GM18519 (cell line): ENCODE results near the gene DNAH9.

ENCODE experiments used
- ATAC-seq: cut with Tn5 transposase; IDR thresholded peaks from one replicate; pipeline ENCODE4 v1.9.1; 2021; ENCODE audit warnings: mild to moderate bottlenecking, moderate library complexity; ENCODE audit not compliant: unreplicated experiment, low FRiP score

The DNAH9 gene

GRCh38 chr17:11598274-11599221 is at the start of gene DNAH9:
TSS of gene DNAH9 (plus strand) at chr17:11598470. CDS start at chr17:11598499, 29 bp downstream.
- no peak for ATAC-seq

GRCh38 chr17:11550431-11550830 is 47.8 kb upstream of the DNAH9 start:
- no peak for ATAC-seq

GRCh38 chr17:11551442-11551841 is 46.8 kb upstream of the DNAH9 start:
- ATAC-seq, result no peak

GRCh38 chr17:11553135-11553534 is 45.1 kb upstream of the DNAH9 start:
- ATAC-seq, result no peak

GRCh38 chr17:11554042-11554441 is 44.2 kb upstream of the DNAH9 start:
- ATAC-seq, result no peak

- no peak for ATAC-seq
Observed at GRCh38 chr17:11554542-11554941, 43.7 kb upstream of the DNAH9 start.

GRCh38 chr17:11555530-11555929 is 42.7 kb upstream of the DNAH9 start:
- no peak for ATAC-seq

- no peak for ATAC-seq
Observed at GRCh38 chr17:11557727-11558452, 40.4 kb upstream of the DNAH9 start.

GRCh38 chr17:11558681-11559234 is 39.5 kb upstream of the DNAH9 start:
- no peak for ATAC-seq

GRCh38 chr17:11559601-11560000 is 38.7 kb upstream of the DNAH9 start:
- no peak for ATAC-seq

GRCh38 chr17:11561281-11561680 is 37.0 kb upstream of the DNAH9 start:
- ATAC-seq, result no peak

GRCh38 chr17:11561702-11562101 is 36.6 kb upstream of the DNAH9 start:
- no peak for ATAC-seq

- no peak for ATAC-seq
Observed at GRCh38 chr17:11564589-11565380, 33.5 kb upstream of the DNAH9 start.

- ATAC-seq, result no peak
Observed at GRCh38 chr17:11565591-11565990, 32.7 kb upstream of the DNAH9 start.

- no peak for ATAC-seq
Observed at GRCh38 chr17:11578998-11579397, 19.3 kb upstream of the DNAH9 start.

- no peak for ATAC-seq
Observed at GRCh38 chr17:11580677-11581076, 17.6 kb upstream of the DNAH9 start.

GRCh38 chr17:11582217-11582616 is 16.1 kb upstream of the DNAH9 start:
- no peak for ATAC-seq

GRCh38 chr17:11583306-11583992 is 14.8 kb upstream of the DNAH9 start:
- no peak for ATAC-seq

GRCh38 chr17:11589716-11590115 is 8.6 kb upstream of the DNAH9 start:
- no peak for ATAC-seq

- ATAC-seq, result no peak
Observed at GRCh38 chr17:11601661-11602060, 3.4 kb downstream of the DNAH9 start.
